Transverse colon (tissue), 4 donors: ENCODE measurements around the gene UBXN10. TPM values are rescaled to one million over a fixed set of nuclear protein-coding genes. Genes with fewer than 3 reads are reported as not detected.

Experiments
- DNase-seq: peaks from one replicate; pipeline ENCODE4 v3.0.0-alpha.2; 2019
- H3K27ac ChIP-seq, 4 donors: fragments of 200-600 bp; sonication (generic); 2 replicates each; pipeline ENCODE4 v1.5.1; 2016 to 2018; ENCODE audit warnings: inconsistent platforms in 4 of 4
- H3K27me3 ChIP-seq: fragments of 200-600 bp; sonication (generic); 2 replicates; pipeline ENCODE4 v1.5.1; 2017; ENCODE audit warnings: inconsistent platforms
- H3K36me3 ChIP-seq, 4 donors: fragments of 200-600 bp; sonication (generic); 2 replicates each; pipeline ENCODE4 v1.5.1; 2017 to 2019; ENCODE audit warnings: inconsistent platforms in 4 of 4
- H3K4me1 ChIP-seq, 4 donors: fragments of 200-600 bp; sonication (generic); 2 replicates each; pipeline ENCODE4 v1.5.1; 2017 to 2020; ENCODE audit warnings: inconsistent platforms in 4 of 4
- H3K4me3 ChIP-seq, 4 donors: fragments of 200-600 bp; sonication (generic); 1 replicate in 1 of 4; 2 replicates in 3 of 4; pipeline versions ENCODE4 v1.5.1 to v1.6.1; 2017 to 2019; ENCODE audit warnings: inconsistent platforms in 4 of 4
- H3K9me3 ChIP-seq, 2 donors: fragments of 200-600 bp; sonication (generic); 2 replicates each; pipeline ENCODE4 v1.5.1; 2017 to 2019; ENCODE audit warnings: inconsistent platforms in 2 of 2
- EP300 ChIP-seq: sonication (generic); formaldehyde crosslinking; IDR thresholded peaks from one replicate; pipeline ENCODE4 v1.6.1; 2017; ENCODE audit warnings: antibody characterized with exemption, low read depth
- POLR2A ChIP-seq: fragments of 450-650 bp; IDR thresholded peaks from one replicate; pipeline ENCODE4 v1.6.1; 2016; ENCODE audit warnings: antibody characterized with exemption, mild to moderate bottlenecking, moderate library complexity
- POLR2AphosphoS5 ChIP-seq, 3 donors: sonication (generic); formaldehyde crosslinking; IDR thresholded peaks; one replicate each; pipeline ENCODE4 v1.6.1; 2016; ENCODE audit warnings: antibody characterized with exemption in 3 of 3
- WGBS, 2 donors: methylation state at CpG; one replicate each; pipeline ENCODE4 v1.1.5; 2018; ENCODE audit warnings: low coverage in 1 of 2; 5-methylcytosine and 5-hydroxymethylcytosine counted together
- in situ Hi-C, 4 donors: fragments of 200-750 bp; cut with MboI; loops; one replicate each; pipeline versions ENCODE4 v1.15.0 to v1.15.1; 2017; ENCODE audit warnings: low sequenced_read_pairs in 3 of 4, low pct_ligation_motif_present in 1 of 4, low pct_unique_long_range_greater_than_20kb in 1 of 4
- intact Hi-C: fragments of 100-400 bp; cut with DNase I; formaldehyde crosslinking; loops from one replicate; pipeline ENCODE4 v1.15.1; 2023; ENCODE audit warnings: low total_unique reads
- total RNA-seq, 4 donors: library from RNA; depleted of rRNA; stranded (reverse); fragments of >200 nt; gene quantifications; one replicate each; pipeline ENCODE4 v1.1.0, GENCODE V29; 2016
- TF ChIP-seq, protein P1 (sequence below), 5 experiments: fragments of 200-600 bp in 3 of 5; fragments of 450-650 bp in 2 of 5; sonication (generic) in 3 of 5; IDR thresholded peaks; 1 replicate in 2 of 5; 2 replicates in 3 of 5; pipeline ENCODE4 v1.5.1; 2016 to 2017; ENCODE audit warnings: antibody characterized with exemption in 5 of 5, inconsistent platforms in 3 of 5, mild to moderate bottlenecking in 2 of 5, moderate library complexity in 1 of 5

The UBXN10 gene
- total RNA-seq, 4 donors from 2014 or later, result 4.3 to 15.3 (median 5.8) TPM

DNA sequence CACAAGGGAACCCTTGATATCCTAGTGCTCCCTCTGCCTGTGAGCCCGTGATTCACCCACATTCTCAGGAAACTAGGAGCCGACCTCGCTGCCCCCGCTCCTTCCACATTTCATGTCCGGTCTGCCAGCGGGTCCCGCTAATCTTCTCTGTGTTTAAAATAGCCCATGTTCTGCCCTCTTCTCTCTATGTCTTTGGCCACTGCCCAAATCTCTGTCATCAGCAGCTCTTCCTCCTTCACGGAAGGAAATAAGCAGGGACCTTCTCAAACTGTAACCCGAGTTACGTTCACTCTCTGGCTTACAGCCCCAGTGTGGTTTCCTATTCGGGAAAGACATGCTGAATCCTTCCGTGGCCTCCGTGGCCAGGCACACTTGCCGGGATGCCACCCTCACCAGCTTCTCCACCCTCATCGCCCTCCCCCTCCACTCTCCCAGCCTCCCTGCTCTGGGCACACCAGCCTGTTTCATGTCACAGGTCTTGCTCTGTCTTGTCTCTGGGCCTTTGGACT, 21.1 kb upstream of the UBXN10 start:
- intact Hi-C loops, result no loop called here

DNA sequence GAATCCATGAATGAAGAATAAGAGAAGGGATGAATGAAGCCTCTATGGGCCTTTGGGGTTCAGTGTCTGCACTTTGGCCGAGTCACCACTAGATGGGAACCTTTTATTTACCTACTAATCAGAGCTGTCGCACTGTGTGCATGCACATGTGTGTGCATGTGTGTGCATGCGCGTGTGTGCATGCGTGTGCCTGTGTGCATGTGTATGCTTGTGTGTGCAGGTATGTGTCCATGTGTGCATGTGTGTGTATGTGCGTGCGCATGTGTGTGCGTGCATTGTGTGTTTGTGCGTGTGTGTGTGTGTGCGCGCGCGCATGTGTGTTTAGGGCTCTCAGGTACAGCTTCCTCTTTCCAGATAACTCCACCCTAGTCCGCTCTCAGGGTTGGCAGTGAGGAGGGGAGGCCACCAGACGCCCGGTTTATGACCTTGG, 20.4 kb upstream of the UBXN10 start:
- no peak overlapping the region for H3K4me3 ChIP-seq
- intact Hi-C loops (no loop called here), in situ Hi-C loops (loop anchor here in 1 of 4 donors (25.0 kb wide), 1 partner anchor 253 kb away; the partner anchor contains the start of gene PLA2G2E)
- WGBS, 2 donors, result 82 to 93% methylated on average over 3 to 16 of the region's 16 CpGs
- TF ChIP-seq, protein P1, sequence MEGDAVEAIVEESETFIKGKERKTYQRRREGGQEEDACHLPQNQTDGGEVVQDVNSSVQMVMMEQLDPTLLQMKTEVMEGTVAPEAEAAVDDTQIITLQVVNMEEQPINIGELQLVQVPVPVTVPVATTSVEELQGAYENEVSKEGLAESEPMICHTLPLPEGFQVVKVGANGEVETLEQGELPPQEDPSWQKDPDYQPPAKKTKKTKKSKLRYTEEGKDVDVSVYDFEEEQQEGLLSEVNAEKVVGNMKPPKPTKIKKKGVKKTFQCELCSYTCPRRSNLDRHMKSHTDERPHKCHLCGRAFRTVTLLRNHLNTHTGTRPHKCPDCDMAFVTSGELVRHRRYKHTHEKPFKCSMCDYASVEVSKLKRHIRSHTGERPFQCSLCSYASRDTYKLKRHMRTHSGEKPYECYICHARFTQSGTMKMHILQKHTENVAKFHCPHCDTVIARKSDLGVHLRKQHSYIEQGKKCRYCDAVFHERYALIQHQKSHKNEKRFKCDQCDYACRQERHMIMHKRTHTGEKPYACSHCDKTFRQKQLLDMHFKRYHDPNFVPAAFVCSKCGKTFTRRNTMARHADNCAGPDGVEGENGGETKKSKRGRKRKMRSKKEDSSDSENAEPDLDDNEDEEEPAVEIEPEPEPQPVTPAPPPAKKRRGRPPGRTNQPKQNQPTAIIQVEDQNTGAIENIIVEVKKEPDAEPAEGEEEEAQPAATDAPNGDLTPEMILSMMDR (IDR thresholded peaks at IDR 0.05), result peak in 4 of 5 experiments; percentile 23 to 49 (median 28)
- TF ChIP-seq EP300, result no peak
- peaks cover 0 to 15% (median 0%) of the 10 kb centered on the region in 4 donors for H3K4me1 ChIP-seq
- H3K27me3 ChIP-seq, result no peaks in the 10 kb centered on the region
- H3K9me3 ChIP-seq, result peaks cover 7 to 9% of the 10 kb centered on the region in 2 donors
- H3K27ac ChIP-seq, result peak overlapping the region; percentile 8 to 61 (median 43)
- no peak for DNase-seq
- no peaks in the 10 kb centered on the region for H3K36me3 ChIP-seq

More for the DNA sequence above, 21.1 kb upstream of the UBXN10 start:
- H3K4me1 ChIP-seq, result peaks cover 0 to 15% (median 0%) of the 10 kb centered on the region in 4 donors
- TF ChIP-seq POLR2A (no peak), EP300 (no peak), POLR2AphosphoS5 (IDR thresholded peaks at IDR 0.05) (no peak)
- TF ChIP-seq, protein P1 (IDR thresholded peaks at IDR 0.05), result no peak
- in situ Hi-C loops, result loop anchor here in 1 of 4 donors (25.0 kb wide), 1 partner anchor 252 kb away; the partner anchor contains the start of gene PLA2G2E
- H3K36me3 ChIP-seq, result no peaks in the 10 kb centered on the region
- 74% methylated on average over 15 of the region's 15 CpGs; no CpG with 5 or more reads in 1 of the 2 donors for WGBS, 2 donors
- peak overlapping the region in 3 of 4 donors; percentile 22 to 34 (median 31) for H3K27ac ChIP-seq
- H3K4me3 ChIP-seq, result no peak overlapping the region
- H3K9me3 ChIP-seq, result peaks cover 15 to 16% of the 10 kb centered on the region in 2 donors
- no peak for DNase-seq
- no peaks in the 10 kb centered on the region for H3K27me3 ChIP-seq

DNA sequence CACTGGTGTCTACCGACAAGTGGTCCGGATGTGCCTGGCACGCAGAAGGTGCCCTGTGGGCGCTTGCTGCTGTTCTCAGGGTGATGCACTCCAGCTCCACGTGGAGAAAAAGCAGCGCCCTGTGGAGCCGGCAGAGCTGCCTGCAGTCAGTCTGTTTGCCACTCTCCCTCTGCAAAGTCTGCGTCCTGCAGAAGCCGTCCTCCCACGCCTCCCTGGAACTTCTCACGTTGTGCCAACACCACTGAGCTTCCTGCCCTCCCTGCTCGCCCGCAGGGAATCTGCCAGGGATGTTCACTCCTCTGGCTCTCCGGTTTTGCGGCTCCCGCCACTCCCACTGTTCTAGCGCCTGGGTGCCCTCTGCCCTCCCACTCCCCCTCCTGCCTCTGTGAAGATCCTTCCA, 19.8 kb upstream of the UBXN10 start:
- WGBS, 2 donors, result 69% methylated on average over 14 of the region's 17 CpGs; no CpG with 5 or more reads in 1 of the 2 donors
- Histone ChIP-seq H3K27ac (peak overlapping the region in 3 of 4 donors; percentile 8 to 61 (median 55)), H3K9me3 (peaks cover 2 to 4% of the 10 kb centered on the region in 2 donors), H3K36me3 (no peaks in the 10 kb centered on the region), H3K4me3 (no peak overlapping the region), H3K27me3 (no peaks in the 10 kb centered on the region), H3K4me1 (peaks cover 0 to 19% (median 0%) of the 10 kb centered on the region in 4 donors)
- intact Hi-C loops (no loop called here), in situ Hi-C loops (loop anchor here in 1 of 4 donors (25.0 kb wide), 1 partner anchor 254 kb away; the partner anchor contains the start of gene PLA2G2E)
- TF ChIP-seq, protein P1 (IDR thresholded peaks at IDR 0.05), result no peak
- TF ChIP-seq POLR2AphosphoS5 (IDR thresholded peaks at IDR 0.05) (peak in 1 of 3 donors; percentile 7), POLR2A (no peak), EP300 (no peak)
- DNase-seq, result no peak

DNA sequence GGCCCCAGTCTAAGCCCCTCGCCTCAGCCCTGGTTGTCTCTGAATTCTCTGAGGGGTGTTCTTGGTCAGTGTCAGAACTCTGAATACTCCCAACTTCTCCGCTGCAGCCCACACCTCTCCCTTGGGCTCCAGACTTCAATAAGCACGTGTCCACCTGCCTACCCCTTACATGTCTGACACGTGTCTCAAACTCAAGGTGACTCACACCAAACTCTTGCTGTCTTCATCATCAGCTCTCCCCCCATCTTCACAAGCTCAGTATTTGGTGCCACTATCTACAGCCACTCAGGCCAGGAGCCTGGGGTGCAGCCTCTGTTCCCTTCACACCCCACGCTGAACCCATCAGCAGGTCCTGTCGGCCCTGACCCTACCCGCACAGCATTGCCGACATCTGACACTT, 18.8 kb upstream of the UBXN10 start:
- Histone ChIP-seq H3K36me3 (no peaks in the 10 kb centered on the region), H3K27ac (peak overlapping the region in 1 of 4 donors; percentile 55), H3K27me3 (no peaks in the 10 kb centered on the region), H3K9me3 (no peaks in the 10 kb centered on the region), H3K4me1 (peaks cover 0 to 23% (median 0%) of the 10 kb centered on the region in 4 donors), H3K4me3 (no peak overlapping the region)
- 87 to 88% methylated on average over 5 to 8 of the region's 8 CpGs for WGBS, 2 donors
- in situ Hi-C loops (loop anchor here in 1 of 4 donors (25.0 kb wide), 1 partner anchor 255 kb away; the partner anchor contains the start of gene PLA2G2E), intact Hi-C loops (no loop called here)
- TF ChIP-seq, protein P1 (IDR thresholded peaks at IDR 0.05), result no peak
- TF ChIP-seq POLR2AphosphoS5 (IDR thresholded peaks at IDR 0.05) (no peak), EP300 (no peak), POLR2A (no peak)
- no peak for DNase-seq
